ENCODE results near the gene ADAM15. TPM values are rescaled to one million over a fixed set of nuclear protein-coding genes. Genes with fewer than 3 reads are reported as not detected.

ADAM15 gene
- total RNA-seq, 2 donors from 2014 or later, result 64.6 to 96.7 TPM

DNA sequence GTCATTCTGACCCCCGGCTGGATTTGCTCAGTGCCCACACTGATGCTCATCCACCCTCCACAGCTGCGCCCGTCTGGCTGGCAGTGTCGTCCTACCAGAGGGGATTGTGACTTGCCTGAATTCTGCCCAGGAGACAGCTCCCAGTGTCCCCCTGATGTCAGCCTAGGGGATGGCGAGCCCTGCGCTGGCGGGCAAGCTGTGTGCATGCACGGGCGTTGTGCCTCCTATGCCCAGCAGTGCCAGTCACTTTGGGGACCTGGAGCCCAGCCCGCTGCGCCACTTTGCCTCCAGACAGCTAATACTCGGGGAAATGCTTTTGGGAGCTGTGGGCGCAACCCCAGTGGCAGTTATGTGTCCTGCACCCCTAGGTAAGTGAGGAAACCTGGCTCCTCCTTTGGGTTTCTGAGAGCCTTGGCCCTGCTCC, 6.7 kb downstream of the ADAM15 start:
- TF ChIP-seq, protein P1, sequence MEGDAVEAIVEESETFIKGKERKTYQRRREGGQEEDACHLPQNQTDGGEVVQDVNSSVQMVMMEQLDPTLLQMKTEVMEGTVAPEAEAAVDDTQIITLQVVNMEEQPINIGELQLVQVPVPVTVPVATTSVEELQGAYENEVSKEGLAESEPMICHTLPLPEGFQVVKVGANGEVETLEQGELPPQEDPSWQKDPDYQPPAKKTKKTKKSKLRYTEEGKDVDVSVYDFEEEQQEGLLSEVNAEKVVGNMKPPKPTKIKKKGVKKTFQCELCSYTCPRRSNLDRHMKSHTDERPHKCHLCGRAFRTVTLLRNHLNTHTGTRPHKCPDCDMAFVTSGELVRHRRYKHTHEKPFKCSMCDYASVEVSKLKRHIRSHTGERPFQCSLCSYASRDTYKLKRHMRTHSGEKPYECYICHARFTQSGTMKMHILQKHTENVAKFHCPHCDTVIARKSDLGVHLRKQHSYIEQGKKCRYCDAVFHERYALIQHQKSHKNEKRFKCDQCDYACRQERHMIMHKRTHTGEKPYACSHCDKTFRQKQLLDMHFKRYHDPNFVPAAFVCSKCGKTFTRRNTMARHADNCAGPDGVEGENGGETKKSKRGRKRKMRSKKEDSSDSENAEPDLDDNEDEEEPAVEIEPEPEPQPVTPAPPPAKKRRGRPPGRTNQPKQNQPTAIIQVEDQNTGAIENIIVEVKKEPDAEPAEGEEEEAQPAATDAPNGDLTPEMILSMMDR (IDR thresholded peaks at IDR 0.05), result no peak
- Histone ChIP-seq H3K27ac (no peak overlapping the region), H3K9me3 (no peaks in the 10 kb centered on the region), H3K27me3 (no peaks in the 10 kb centered on the region), H3K4me3 (no peak overlapping the region), H3K36me3 (peaks cover 63% of the 10 kb centered on the region), H3K4me1 (peaks cover 0 to 28% of the 10 kb centered on the region in 2 donors)
- DNase-seq (ENCODE audit: low spot score), result no peak

DNA sequence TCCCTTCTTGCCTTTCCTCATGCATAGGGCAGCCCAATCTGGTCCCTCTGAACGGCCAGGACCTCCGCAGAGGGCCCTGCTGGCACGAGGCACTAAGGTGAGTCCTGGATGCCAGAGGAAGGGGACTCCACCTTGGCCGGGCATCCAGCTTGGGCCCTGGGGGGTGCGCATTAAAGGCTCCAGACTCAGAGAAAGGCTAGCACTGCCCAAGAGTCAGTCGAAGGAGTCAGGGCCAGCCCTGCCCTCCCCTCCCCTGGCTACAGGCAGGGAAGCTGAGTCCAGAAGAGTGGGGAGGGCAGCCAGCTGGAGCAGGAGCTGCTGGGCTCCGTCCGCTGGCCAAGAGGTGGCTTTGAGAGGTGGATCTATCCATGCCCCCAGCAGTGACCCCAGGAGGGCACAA, 9.6 kb downstream of the ADAM15 start:
- no peak for DNase-seq (ENCODE audit: low spot score)
- H3K27ac ChIP-seq, result no peak overlapping the region
- H3K9me3 ChIP-seq, result no peaks in the 10 kb centered on the region
- TF ChIP-seq, protein P1 (IDR thresholded peaks at IDR 0.05), result no peak
- H3K4me3 ChIP-seq, result no peak overlapping the region
- H3K27me3 ChIP-seq, result no peaks in the 10 kb centered on the region
- H3K4me1 ChIP-seq, result peaks cover 0 to 33% of the 10 kb centered on the region in 2 donors
- peaks cover 49% of the 10 kb centered on the region for H3K36me3 ChIP-seq

DNA sequence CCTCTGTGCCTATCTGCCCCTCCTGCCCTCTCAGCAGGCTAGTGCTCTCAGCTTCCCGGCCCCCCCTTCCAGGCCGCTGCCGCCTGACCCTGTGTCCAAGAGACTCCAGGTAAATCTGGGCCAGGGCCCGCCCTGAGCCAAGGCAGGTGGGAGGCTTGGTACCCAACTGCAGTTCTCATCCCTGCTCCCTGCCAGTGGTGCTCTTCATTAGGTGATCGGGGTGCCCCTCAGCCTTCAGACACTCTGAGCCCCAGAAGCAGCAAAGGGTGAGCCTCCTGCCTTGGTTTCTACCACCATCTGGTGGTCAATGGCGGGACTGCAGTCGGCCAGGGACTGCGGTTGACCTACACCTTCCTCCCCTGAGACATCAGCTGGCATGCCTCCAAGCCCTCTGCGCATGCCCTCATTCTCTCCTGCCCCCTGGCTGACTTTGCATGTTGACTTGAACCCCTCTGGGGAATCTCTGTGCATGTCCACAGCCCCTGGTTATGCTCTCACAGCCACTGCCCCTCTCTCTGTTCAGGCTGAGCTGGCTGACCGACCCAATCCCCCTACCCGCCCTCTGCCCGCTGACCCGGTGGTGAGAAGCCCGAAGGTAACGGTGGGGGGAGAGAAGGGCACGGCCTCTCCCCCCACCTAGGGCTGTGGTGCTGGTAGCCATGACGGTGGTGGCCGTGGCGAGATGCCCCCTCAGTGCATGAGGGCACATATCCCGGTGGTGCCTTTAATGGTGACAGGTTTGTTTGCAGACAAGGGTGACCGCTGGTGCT, 10.4 kb downstream of the ADAM15 start:
- Histone ChIP-seq H3K9me3 (no peaks in the 10 kb centered on the region), H3K4me1 (peaks cover 0 to 33% of the 10 kb centered on the region in 2 donors), H3K4me3 (no peak overlapping the region), H3K36me3 (peaks cover 41% of the 10 kb centered on the region), H3K27ac (no peak overlapping the region), H3K27me3 (no peaks in the 10 kb centered on the region)
- peak; percentile 86 for DNase-seq (ENCODE audit: low spot score)
- TF ChIP-seq, protein P1 (IDR thresholded peaks at IDR 0.05), result peak; percentile 100

DNA sequence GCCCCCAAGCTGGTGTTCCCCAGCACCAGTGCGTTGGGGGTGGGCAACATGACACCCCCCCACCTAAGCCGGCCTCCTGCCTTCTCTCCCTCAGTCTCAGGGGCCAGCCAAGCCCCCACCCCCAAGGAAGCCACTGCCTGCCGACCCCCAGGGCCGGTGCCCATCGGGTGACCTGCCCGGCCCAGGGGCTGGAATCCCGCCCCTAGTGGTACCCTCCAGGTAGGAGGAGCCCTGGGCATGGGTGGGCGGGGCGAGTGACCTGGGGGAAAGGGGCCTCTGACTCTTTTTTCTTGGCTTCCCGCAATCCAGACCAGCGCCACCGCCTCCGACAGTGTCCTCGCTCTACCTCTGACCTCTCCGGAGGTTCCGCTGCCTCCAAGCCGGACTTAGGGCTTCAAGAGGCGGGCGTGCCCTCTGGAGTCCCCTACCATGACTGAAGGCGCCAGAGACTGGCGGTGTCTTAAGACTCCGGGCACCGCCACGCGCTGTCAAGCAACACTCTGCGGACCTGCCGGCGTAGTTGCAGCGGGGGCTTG, 11.1 kb downstream of the ADAM15 start:
- peak overlapping the region in 1 of 2 donors; percentile 83 for H3K4me3 ChIP-seq
- peaks cover 0 to 33% of the 10 kb centered on the region in 2 donors for H3K4me1 ChIP-seq
- no peaks in the 10 kb centered on the region for H3K9me3 ChIP-seq
- DNase-seq (ENCODE audit: low spot score), result no peak
- TF ChIP-seq, protein P1 (IDR thresholded peaks at IDR 0.05), result no peak
- H3K27ac ChIP-seq, result no peak overlapping the region
- H3K36me3 ChIP-seq, result peaks cover 35% of the 10 kb centered on the region
- no peaks in the 10 kb centered on the region for H3K27me3 ChIP-seq

DNA sequence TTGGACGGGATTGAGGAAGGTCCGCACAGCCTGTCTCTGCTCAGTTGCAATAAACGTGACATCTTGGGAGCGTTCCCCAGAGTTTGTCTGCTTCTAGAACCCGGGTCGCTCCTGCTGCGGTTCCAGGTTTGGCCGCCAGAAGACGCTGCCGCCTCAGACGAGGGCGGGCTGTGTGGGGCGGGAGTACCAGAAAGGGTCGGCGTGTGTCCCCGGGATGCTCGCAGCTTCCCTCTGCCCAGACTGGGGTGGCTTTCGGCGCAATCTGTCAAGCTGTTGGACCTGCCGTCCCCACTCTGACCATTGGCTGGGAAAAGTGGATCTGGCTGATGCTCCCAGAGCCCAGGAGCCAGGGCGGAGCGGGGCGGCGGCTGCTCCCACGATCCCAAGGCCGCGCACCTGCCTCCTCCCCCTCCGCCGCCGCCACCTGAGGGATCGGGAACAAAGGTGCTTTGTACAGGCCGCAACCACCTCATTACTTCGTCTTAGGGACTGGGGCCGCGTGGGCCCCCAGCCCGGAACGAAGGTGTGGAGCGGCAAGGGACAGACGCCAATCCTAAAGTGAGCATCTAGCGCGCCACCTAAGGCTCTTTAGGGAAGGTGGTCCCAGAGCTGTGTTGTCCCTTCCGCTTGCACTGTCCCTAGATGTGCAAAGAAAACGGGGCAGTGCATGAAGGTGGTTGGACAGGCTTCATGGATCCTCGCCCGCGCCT, 11.7 kb downstream of the ADAM15 start:
- Histone ChIP-seq H3K4me1 (peaks cover 0 to 33% of the 10 kb centered on the region in 2 donors), H3K36me3 (peaks cover 29% of the 10 kb centered on the region), H3K9me3 (no peaks in the 10 kb centered on the region), H3K27me3 (no peaks in the 10 kb centered on the region), H3K27ac (peak overlapping the region in 1 of 2 donors; percentile 88), H3K4me3 (peak overlapping the region; percentile 75 to 83)
- TF ChIP-seq, protein P1 (IDR thresholded peaks at IDR 0.05), result peak; percentile 81 to 84
- DNase-seq (ENCODE audit: low spot score), result no peak

Measured in right atrium auricular region (tissue), 2 donors.